Right forelimb (tissue), 1 donor: ENCODE results near the gene SHROOM2.
"Not testable (repeated sequence)": the region's sequence is repeated elsewhere in the genome, so short reads cannot be mapped to it uniquely, and the experiment has no call there.

Experiments used
- DNase-seq: peaks from one replicate; pipeline ENCODE4 v3.0.0-alpha.2; 2018

SHROOM2 gene

GRCh38 chrX:9832811-9833210 is 46.6 kb downstream of the SHROOM2 start:
- no peak for DNase-seq

DNA sequence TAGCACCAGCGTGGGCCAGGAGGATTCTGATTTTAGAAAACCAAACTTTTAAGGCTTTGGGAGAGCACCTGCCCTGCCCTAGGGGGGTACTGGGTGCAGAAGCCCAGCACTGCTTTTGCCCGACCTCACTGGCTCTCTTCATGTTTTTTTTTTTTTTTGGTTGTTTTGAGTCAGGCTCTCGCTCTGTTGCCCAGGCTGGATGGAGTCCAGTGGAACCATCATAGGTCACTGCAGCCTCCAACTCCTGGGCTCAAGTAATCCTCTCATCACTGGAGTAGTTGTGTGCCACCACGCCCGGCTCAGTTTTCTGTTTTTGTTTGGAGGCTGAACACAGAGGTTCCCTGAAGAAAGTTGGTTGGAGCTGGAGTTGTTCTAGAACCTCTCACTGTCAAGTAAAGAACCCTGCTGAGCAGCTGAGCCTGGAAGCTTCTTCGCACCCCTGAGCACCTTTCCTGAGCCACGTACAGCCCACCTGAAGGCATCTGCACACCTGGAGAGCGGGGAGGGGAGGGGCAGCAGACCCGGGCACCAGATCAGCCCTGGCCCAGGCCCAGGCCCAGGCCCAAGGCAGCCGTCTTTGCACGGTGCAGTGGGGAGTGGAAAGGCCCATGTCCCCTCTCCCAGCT is 49.5 kb downstream of the SHROOM2 start:
- DNase-seq, result no peak

GRCh38 chrX:9842541-9842940 is 56.3 kb downstream of the SHROOM2 start:
- DNase-seq, result no peak

- DNase-seq, result no peak
These were observed 58.8 kb downstream of the SHROOM2 start for GRCh38 chrX:9844936-9845577.

GRCh38 chrX:9845578-9845952 is 59.3 kb downstream of the SHROOM2 start:
- no peak for DNase-seq

GRCh38 chrX:9846631-9847030 is 60.4 kb downstream of the SHROOM2 start:
- DNase-seq, result no peak

GRCh38 chrX:9847071-9847470 is 60.8 kb downstream of the SHROOM2 start:
- DNase-seq, result no peak

DNA sequence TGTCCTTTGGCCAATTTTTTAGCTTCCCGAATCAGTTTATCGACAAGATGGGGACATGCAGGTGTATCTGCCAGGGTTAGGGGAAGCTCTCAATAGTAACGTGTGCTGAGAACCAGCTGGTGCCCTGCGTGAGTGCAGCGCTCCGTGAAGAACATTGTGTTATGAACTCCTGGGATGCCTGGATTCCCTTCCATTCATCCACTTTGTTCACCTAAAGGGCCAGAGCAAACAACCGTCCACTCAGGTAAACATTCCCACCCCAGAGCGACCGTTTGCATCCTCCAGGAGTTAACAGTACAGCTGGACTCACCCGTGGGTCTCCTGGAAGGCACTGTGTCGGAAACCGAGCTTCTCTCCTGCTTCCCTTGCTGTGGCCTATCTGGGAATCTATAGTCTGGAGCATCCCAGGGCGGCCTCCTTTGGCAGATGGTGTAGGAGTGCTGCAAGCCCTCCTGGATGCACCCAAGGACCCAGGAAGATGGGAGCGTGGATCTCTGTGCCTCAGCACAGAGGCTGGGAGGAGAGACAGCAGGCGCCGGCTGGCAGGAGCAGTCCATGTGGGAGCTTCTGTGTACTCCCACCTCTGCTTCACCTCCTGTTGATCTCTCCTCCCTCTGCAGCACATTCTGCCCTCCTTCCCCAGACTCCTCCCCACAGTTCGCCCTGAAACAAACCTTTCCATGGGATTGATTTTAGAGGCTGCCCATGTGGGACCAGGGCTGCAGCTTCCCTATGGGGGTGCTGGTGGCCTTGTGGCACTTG is 62.7 kb downstream of the SHROOM2 start:
- DNase-seq, result no peak

DNA sequence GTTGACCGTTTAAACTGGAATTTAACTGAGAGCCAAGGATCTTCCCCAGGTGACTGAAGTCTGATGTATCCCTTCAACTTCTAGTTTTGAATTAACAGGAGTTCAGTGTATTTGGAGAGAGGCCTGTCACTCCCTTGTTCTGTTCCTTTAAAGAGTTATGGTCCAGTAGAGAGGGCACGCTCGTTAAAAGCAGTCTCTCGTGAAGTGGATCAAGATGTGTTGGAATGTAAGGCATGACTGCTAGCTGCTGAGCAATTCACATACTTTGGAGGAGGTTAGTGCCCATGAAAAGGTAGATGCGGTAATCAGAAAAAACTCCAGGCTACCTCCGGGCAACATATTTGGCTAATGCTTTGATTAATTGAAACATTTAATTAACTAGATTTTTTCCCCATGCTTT is 65.7 kb downstream of the SHROOM2 start:
- no peak for DNase-seq

DNA sequence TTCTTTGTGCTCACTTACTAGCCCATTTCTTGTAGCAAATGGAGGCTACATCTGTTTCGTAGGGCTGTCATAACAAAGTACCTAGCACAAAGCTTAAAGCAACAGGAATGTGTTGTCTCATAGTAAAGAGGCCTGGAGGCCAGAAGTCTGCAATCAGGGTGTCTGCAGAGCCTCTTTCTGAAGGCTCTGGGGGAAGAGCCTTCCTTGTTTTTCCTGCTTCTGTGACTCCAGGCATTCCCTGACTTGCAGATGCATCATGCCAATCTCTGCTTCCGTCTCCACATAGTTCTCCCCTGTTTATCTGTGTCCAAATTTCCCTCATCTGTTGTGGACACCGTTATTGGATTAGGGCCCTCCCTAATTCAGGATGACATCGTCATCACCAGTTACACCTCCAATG is 67.1 kb downstream of the SHROOM2 start:
- DNase-seq, result no peak

DNA sequence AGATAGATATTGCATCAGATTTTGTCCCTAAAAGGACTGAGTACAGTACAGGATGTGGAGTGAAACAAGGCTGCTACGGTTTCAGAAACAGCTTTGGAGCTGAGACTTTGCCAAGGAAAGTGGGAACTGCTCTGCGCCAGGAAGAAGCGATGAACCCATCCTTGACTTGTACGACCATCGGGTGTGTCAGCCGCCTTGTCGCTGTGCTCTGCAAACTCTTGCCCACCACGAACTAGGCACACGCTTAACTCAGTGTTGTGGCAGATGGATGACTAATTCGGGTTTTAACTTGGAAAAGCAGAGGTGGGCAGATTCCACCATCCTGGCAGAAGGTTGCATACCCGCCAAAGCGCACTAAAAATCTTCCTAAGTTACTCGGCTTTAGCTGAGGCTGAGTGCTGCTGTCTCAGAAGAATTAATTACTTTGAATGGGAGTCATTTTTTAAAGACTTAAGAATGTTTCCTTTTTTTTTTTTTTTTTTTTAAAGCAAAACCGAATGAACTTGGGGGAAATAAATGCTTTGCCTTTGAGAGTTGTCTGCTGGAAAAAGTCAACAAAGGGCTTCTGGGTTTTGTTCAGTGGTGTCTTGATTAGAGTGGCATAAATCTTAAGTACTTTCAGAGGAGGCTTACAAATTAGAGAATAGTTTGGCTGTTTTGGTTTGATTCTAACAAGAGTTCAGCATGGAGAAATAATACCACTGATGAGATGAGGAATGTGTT is 69.5 kb downstream of the SHROOM2 start:
- no peak for DNase-seq

DNA sequence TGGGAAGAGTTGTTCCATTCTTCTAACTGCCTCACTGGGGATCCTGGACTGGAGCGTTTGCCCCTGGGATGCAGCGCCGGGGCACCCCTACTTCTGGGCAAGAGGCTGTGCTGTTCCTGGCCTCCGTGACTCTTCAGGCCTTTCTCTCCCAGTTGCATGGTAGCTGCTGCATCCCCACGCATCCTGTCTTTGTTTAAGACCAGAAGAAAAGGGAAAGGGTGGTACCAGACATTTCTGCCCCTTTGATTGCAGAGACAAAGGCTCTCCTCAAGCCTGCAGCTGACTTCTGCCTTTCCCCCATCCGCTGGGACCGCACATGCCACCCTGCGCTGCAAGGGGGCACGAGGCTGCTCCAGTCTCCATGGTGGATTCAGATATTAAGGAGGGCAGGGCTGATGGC is 70.4 kb downstream of the SHROOM2 start:
- DNase-seq, result no peak

DNA sequence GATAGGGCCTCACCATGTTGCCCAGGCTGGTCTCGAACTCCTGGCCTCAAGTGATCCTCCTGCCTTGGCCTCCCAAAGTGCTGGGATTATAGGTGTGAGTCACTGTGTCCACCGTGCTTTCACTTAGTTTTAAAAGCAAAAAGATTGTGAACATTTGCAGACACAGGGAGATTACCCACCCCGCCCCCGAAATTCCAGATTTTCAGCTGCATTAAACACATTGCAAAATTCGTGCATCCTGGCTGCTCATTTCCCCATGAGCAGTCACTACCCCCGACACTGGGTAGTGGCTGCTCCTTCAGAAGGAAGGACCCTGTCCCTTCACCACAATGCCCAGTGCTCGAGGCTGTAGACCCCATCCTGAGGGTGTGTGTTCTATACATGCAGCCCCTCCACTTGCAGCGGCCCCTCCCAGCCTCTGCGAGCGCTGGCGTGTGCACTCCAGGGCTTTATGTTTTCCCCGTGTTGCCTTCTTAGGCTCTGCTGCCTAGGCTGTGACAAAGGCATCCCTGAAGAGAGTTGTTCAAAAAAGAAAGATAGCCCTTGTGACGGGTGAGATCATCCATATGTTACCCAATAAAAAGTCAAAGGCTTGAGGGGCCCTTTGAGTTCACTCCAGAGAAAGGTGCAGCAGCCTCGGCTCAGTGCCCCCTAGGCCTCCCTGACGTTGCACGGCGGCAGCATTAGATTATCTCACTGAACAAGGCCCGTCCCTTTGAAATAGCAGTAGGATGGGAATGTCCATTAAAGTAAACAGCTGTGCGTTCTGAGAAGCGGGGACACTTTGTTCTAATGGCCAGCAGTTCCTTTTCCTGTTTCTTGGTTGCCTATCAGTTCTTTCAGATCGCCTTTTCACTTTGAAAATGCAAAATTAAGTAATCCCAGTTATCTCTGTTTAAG is 71.6 kb downstream of the SHROOM2 start:
- DNase-seq, result no peak

GRCh38 chrX:9858684-9859083 is 72.5 kb downstream of the SHROOM2 start:
- DNase-seq, result not testable (repeated sequence)

GRCh38 chrX:9859711-9860555 is 73.7 kb downstream of the SHROOM2 start:
- DNase-seq, result no peak

DNA sequence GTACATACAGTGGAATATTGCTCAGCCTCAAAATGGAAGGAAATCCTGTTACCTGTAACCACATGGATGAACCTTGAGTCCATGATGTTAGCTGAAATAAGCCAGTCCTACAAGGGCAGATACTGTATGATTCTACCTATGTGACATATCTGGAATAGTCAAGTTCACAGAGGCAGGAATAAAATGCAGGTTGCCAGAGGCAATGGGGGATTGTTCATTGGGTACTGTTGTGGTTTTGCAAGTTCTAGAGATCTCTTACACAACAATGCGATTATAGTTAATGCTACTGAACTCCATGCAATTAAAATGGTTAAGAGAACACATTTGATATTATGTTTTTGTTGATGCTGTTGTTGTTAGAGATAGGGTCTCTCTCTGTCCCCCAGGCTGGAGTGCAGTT is 74.6 kb downstream of the SHROOM2 start:
- DNase-seq, result no peak

- no peak for DNase-seq
These were observed 75.5 kb downstream of the SHROOM2 start for GRCh38 chrX:9861711-9862110.

GRCh38 chrX:9862525-9862924 is 76.3 kb downstream of the SHROOM2 start:
- no peak for DNase-seq

DNA sequence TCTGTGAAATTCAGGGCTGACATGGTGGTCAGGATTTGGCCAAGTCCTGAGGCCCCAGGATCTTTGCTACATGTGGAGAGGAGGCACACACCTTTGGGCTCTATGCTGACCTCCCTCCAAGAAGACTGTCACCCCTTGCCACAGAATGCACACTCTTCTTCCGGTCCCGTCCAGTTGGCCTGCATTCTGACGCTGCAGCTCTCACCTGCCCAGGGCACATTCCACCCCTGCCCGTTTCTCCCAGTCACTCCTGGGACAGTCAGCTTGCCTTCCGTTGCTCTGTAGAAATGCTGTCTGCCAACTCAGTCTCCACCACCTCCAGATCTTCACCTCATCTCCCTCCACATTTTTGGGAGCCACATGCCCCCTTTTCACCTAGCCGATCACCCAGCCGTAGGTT is 76.7 kb downstream of the SHROOM2 start:
- DNase-seq, result no peak

DNA sequence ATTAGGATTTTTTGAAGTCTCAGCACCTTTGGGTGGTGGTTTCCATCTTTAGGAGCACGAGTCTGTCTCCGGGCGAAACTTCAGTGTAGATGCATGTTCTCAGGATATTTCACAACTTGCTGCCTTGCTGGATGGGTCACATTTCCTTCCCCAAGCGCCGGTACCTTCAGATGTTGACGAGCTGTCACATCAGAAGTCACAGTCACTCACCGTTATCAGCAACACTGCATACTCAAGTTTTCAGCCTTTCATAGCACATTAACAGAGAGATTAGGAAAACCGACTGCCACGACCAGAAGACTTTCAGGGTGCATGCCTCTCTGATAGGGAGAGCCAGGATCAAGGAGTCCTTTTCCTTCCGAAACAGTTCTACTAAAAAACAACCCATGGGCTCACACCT is 77.8 kb downstream of the SHROOM2 start:
- no peak for DNase-seq

- DNase-seq, result no peak
These were observed 79.7 kb downstream of the SHROOM2 start for GRCh38 chrX:9865804-9866472.
